SIG-M5 treated with dmso at 0.1 percent for 504 hours (cell line): ENCODE measurements around the gene NRDC.
"Not testable (repeated sequence)": the region's sequence is repeated elsewhere in the genome, so short reads cannot be mapped to it uniquely, and the experiment has no call there.

Experiments
- DNase-seq: peaks from one replicate; lab custom pipeline; 2025; ENCODE audit not compliant: unreplicated experiment; lab: John Stamatoyannopoulos, UW

NRDC gene

GRCh38 chr1:51850420-51851223, 27.9 kb downstream of the NRDC start:
- DNase-seq, result peak; percentile 18

DNA sequence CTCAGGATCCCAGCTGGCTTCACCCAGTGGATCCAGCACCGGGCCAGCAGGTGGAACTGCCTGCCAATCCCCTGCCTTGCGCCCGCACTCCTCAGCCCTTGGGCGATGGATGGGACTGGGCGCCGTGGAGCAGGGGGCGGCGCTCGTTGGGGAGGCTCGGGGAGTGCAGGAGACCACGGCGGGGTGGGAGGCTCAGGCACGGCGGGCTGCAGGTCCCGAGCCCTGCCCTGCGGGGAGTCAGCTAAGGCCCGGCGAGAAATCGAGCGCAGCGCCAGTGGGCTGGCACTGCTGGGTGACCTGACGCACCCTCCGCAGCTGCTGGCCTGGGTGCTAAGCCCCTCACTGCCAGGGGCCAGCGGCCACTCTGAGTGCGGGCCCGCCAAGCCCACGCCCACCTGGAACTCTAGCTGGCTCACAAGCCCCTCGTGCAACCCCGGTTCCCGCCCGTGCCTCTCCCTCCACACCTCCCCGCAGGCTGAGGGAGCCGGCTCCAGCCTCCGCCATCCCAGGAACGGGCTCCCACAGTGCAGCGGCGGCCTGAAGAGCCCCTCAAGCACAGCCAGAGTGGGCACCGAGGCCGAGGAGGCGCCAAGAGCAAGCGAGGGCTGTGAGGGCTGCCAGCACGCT, 31.1 kb downstream of the NRDC start:
- DNase-seq, result no peak

DNA sequence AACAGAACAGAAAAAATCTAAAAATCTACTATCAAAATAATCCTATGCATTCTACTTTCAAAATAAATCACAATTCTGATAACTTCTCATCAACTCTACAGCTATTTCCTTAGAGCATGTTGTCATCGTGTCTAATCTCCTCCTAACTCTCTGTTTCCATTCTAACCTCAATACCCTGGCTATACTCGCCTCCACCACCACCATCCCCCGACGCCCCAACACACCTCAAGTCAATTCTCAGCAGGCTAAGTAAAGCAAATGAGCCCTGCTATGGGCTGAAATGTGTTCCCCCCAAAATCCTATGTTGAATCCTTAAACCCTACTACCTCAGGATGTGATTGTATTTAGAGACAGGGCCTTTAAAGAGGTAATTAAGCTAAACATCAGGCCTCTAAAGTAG, 34.6 kb downstream of the NRDC start:
- DNase-seq, result no peak

GRCh38 chr1:51842261-51842660, 36.3 kb downstream of the NRDC start:
- DNase-seq, result no peak

DNA sequence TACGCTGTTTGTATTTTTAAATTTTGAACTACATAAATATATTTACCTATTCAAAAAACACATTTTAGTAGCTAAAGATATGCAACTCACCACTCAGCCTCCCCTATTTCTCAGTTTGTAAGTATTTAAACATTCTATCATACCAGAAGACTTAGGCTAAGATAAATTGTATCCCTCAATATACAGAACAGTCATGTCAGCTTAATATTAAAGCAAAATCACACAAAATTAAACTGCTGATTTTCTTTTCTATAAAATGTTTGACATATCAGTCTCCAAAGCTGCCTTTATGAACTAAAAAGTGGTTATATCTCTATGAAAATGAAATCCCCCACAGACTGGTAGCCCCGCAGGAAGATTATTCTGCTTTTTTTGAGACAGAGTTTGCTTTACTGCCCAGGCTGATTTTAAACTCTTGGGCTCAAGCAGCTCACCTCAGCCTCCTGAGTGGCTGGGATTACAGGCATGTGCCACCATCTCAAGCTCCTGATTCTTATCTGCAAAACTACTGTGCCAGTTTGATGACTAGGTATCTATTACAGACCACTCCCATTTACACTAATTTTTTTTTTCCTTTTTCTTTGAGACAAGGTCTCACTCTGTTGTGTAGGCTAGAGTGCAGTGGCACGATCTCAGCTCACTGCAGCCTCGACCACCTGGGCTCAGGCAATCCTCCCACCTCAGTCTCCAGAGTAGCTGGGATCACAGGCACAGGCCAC, 37.6 kb downstream of the NRDC start:
- DNase-seq, result no peak

GRCh38 chr1:51840182-51840581, 38.3 kb downstream of the NRDC start:
- DNase-seq, result no peak

- DNase-seq, result no peak
Observed at GRCh38 chr1:51839094-51839493, 39.4 kb downstream of the NRDC start.

GRCh38 chr1:51837243-51837642, 41.3 kb downstream of the NRDC start:
- no peak for DNase-seq

DNA sequence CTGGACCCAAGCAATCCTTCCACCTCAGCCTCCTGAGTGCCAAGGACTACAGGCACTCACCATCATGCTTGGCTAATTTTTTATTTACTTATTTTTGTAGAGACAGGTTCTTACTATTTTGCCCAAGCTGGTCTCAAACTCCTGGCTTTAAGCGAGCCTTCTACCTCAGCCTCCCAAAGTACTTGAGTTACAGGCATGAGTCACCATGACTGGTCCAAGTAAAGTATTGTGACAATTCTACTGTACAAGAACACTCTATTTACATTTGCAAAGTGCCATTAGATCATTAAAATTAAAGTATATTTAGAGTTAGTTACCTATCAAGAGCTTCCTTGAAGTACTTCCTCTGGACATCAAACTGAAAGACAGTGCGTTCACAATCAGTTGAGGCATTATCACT, 44.8 kb downstream of the NRDC start:
- DNase-seq, result no peak

- DNase-seq, result no peak
Observed at GRCh38 chr1:51829058-51829457, 49.5 kb downstream of the NRDC start.

GRCh38 chr1:51819810-51820209, 58.7 kb downstream of the NRDC start:
- DNase-seq, result no peak

- not testable (repeated sequence) for DNase-seq
Observed at GRCh38 chr1:51819021-51819420, 59.5 kb downstream of the NRDC start.

GRCh38 chr1:51818487-51818886, 60.0 kb downstream of the NRDC start:
- DNase-seq, result no peak

- DNase-seq, result no peak
Observed at GRCh38 chr1:51814513-51814912, 64.0 kb downstream of the NRDC start.

- DNase-seq, result no peak
Observed at GRCh38 chr1:51799372-51799771, 79.2 kb downstream of the NRDC start.

- no peak for DNase-seq
Observed at GRCh38 chr1:51794868-51795267, 83.7 kb downstream of the NRDC start.

GRCh38 chr1:51794260-51794659, 84.3 kb downstream of the NRDC start:
- no peak for DNase-seq

- DNase-seq, result peak; percentile 8
Observed at GRCh38 chr1:51792864-51793263, 85.7 kb downstream of the NRDC start.

- no peak for DNase-seq
Observed at GRCh38 chr1:51791888-51792287, 86.6 kb downstream of the NRDC start.

DNA sequence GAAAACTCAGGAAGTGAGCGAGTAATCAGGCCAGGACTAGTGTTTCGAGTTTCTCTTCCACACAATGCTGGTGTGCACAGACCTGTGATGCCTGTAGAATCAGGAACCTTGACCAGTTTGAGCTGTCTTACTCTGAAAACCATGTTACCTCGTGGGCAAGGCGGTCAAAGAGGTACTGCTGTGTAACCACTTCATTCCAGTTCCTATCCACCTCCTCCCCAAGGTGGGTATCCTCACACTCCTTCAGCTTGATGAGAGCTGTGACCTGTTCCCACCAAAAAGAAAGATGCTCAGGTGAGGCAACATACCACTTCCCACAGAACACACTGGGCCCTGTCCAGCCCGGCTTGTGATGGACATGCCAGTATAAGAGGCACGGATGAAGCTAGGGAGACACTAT, 88.1 kb downstream of the NRDC start:
- DNase-seq, result no peak

DNA sequence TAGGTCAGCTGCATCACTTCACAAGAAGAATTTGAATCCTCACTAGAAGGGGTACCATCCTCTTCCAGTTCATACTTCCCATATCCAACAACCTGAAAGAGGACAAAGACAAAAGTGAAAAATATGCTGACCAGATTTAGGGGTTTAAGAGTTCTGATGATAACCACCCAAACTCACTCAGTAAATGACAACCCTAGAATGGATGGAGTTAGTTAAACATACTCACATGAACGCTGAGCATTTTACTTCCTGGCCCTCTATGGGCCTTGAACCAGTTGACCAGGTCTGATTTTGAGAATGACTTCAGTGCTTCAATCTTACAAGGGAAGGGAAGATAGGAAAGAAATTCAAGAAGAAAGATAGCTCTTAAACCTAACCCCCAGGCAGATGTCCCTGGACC, 89.2 kb downstream of the NRDC start:
- DNase-seq, result no peak

DNA sequence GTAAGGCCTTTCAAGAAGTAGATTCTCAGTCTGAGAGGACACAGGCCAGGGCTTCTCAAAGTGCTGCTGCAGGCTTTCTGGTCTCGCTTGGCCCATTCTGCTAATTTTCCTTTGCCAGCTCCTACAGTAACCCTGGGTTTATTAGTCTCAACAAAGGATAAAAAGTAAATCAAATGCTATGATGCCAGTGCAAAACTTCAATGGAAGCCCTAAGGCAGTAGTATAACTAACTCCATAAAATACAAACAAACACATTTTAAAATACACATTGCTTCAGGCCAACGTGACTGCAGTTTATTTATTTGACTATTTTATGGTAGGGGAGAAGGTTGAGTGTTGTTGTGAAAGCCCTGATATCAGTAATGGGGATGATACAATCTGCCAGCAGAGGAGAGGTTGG, 89.6 kb downstream of the NRDC start:
- no peak for DNase-seq
